Upper lobe of left lung (tissue), 6 donors: ENCODE measurements around the gene LRRC37A3. TPM values are rescaled to one million over a fixed set of nuclear protein-coding genes. Genes with fewer than 3 reads are reported as not detected.
"Not testable (repeated sequence)": the region's sequence is repeated elsewhere in the genome, so short reads cannot be mapped to it uniquely, and the experiment has no call there.

Experiments used
- ATAC-seq, 2 donors: fragments of 200-7000 bp; cut with Tn5 transposase; one replicate each; pipeline ENCODE4 v1.9.1; 2022; ENCODE audit warnings: mild to moderate bottlenecking in 2 of 2, moderate library complexity in 2 of 2; ENCODE audit not compliant: low FRiP score in 2 of 2
- DNase-seq, 2 donors: peaks; one replicate each; pipeline ENCODE4 v3.0.0-alpha.2; 2019 to 2020
- H3K27ac ChIP-seq, 4 donors: fragments of 200-600 bp; sonication (generic); one replicate each; pipeline ENCODE4 v1.5.1; 2016 to 2019
- H3K27me3 ChIP-seq, 4 donors: fragments of 200-600 bp; sonication (generic); one replicate each; pipeline ENCODE4 v1.5.1; 2017 to 2019
- H3K36me3 ChIP-seq, 4 donors: fragments of 200-600 bp; sonication (generic); one replicate each; pipeline ENCODE4 v1.5.1; 2016 to 2019
- H3K4me1 ChIP-seq, 4 donors: fragments of 200-600 bp; sonication (generic); one replicate each; pipeline ENCODE4 v1.5.1; 2018 to 2019
- H3K4me3 ChIP-seq, 4 donors: fragments of 200-600 bp; sonication (generic); one replicate each; pipeline ENCODE4 v1.5.1; 2017 to 2019; ENCODE audit warnings: mild to moderate bottlenecking in 2 of 4, moderate library complexity in 1 of 4
- H3K9me3 ChIP-seq, 4 donors: fragments of 200-600 bp; sonication (generic); one replicate each; pipeline ENCODE4 v1.5.1; 2018 to 2019
- CTCF ChIP-seq, 6 experiments: fragments of 450-650 bp in 4 of 6; fragments of 200-600 bp in 2 of 6; sonication (generic) in 2 of 6; IDR thresholded peaks; one replicate each; pipeline ENCODE4 v1.5.1; 2016 to 2019; ENCODE audit warnings: antibody characterized with exemption in 6 of 6
- EP300 ChIP-seq, 4 donors: sonication (generic); formaldehyde crosslinking; IDR thresholded peaks; one replicate each; pipeline ENCODE4 v1.5.1; 2017; ENCODE audit warnings: antibody characterized with exemption in 4 of 4, control low read depth in 2 of 4
- POLR2A ChIP-seq, 4 donors: fragments of 450-650 bp; IDR thresholded peaks; one replicate each; pipeline ENCODE4 v1.5.1; 2016 to 2017; ENCODE audit warnings: antibody characterized with exemption in 4 of 4, mild to moderate bottlenecking in 2 of 4
- POLR2AphosphoS5 ChIP-seq, 2 donors: sonication (generic); formaldehyde crosslinking; IDR thresholded peaks; one replicate each; pipeline ENCODE4 v1.5.1; 2017; ENCODE audit warnings: antibody characterized with exemption in 2 of 2
- WGBS, 2 donors: methylation state at CpG; one replicate each; pipeline ENCODE4 v1.1.5; 2017 to 2018; 5-methylcytosine and 5-hydroxymethylcytosine counted together
- total RNA-seq, 6 donors: library from RNA; depleted of rRNA in 4 of 6; stranded (reverse); fragments of >200 nt in 4 of 6; gene quantifications; one replicate each; pipeline versions ENCODE4 v1.1.0 to v1.2.1, GENCODE V29; 2016 to 2021
- donor health status: DM: no; HTN: no; CAD: no; lungs with moderate emphysema.
- donor health status: DM: no; HTN: yes; CAD: no; lungs with severe emphysema.

The LRRC37A3 gene
- total RNA-seq, 6 donors from 2014 or later, result 4.0 to 13.6 (median 10.4) TPM

- Histone ChIP-seq H3K9me3 (no peaks in the 10 kb centered on the region), H3K4me3 (peak overlapping the region in 3 of 4 donors; percentile 65 to 85 (median 81)), H3K36me3 (no peaks in the 10 kb centered on the region), H3K27ac (peak overlapping the region; percentile 93 to 100 (median 99)), H3K4me1 (peaks cover 5 to 9% (median 5%) of the 10 kb centered on the region in 4 donors), H3K27me3 (no peaks in the 10 kb centered on the region)
- WGBS, 2 donors, result 71 to 76% methylated on average over 9 of the region's 9 CpGs
- DNase-seq (no peak), ATAC-seq (peak; percentile 5 to 8)
- TF ChIP-seq CTCF (IDR thresholded peaks at IDR 0.05) (no peak), EP300 (IDR thresholded peaks at IDR 0.05) (no peak), POLR2A (IDR thresholded peaks at IDR 0.05) (peak in 1 of 4 donors; percentile 13), POLR2AphosphoS5 (IDR thresholded peaks at IDR 0.05) (no peak)
Measured at GRCh38 chr17:64920026-64920418, 744 bp upstream of the LRRC37A3 start.

- Histone ChIP-seq H3K27ac (peak overlapping the region; percentile 93 to 100 (median 99)), H3K4me3 (peak overlapping the region; percentile 43 to 85 (median 73))
- H3K36me3 ChIP-seq, H3K27me3 ChIP-seq, H3K4me1 ChIP-seq, H3K9me3 ChIP-seq: not testable (repeated sequence)
- peak; percentile 6 to 80 for ATAC-seq
- peak in 1 of 2 donors; percentile 9 for TF ChIP-seq POLR2AphosphoS5 (IDR thresholded peaks at IDR 0.05)
- peak; percentile 69 to 93 for DNase-seq
- 0% methylated on average over 1 to 14 of the region's 47 CpGs for WGBS, 2 donors
Measured at GRCh38 chr17:64918842-64919288, 413 bp downstream of the LRRC37A3 start.

- not testable (repeated sequence) for H3K9me3 ChIP-seq, H3K36me3 ChIP-seq, H3K27ac ChIP-seq, ATAC-seq, H3K4me1 ChIP-seq, H3K27me3 ChIP-seq, H3K4me3 ChIP-seq
- peak in 1 of 2 donors; percentile 49 for DNase-seq
- 92 to 96% methylated on average over 12 of the region's 16 CpGs for WGBS, 2 donors
Measured at GRCh38 chr17:64917540-64917939, 1.7 kb downstream of the LRRC37A3 start.

- not testable (repeated sequence) for ATAC-seq, H3K36me3 ChIP-seq, H3K27me3 ChIP-seq, H3K27ac ChIP-seq, DNase-seq, H3K4me3 ChIP-seq, H3K9me3 ChIP-seq, H3K4me1 ChIP-seq
- WGBS, 2 donors, result 78 to 89% methylated on average over 1 of the region's 1 CpG
Measured at GRCh38 chr17:64915244-64915643, 4.0 kb downstream of the LRRC37A3 start.

- 100% methylated on average over 1 to 2 of the region's 3 CpGs for WGBS, 2 donors
- not testable (repeated sequence) for ATAC-seq, H3K4me3 ChIP-seq, H3K36me3 ChIP-seq, DNase-seq, H3K4me1 ChIP-seq, H3K9me3 ChIP-seq, H3K27me3 ChIP-seq, H3K27ac ChIP-seq
Measured at GRCh38 chr17:64910191-64910514, 9.1 kb downstream of the LRRC37A3 start.

- DNase-seq, H3K27ac ChIP-seq, H3K4me3 ChIP-seq, ATAC-seq, H3K9me3 ChIP-seq, H3K36me3 ChIP-seq, H3K4me1 ChIP-seq, H3K27me3 ChIP-seq: not testable (repeated sequence)
- 78 to 87% methylated on average over 6 of the region's 7 CpGs for WGBS, 2 donors
Measured at GRCh38 chr17:64909511-64910190, 9.6 kb downstream of the LRRC37A3 start.

- 86 to 100% methylated on average over 1 to 2 of the region's 5 CpGs for WGBS, 2 donors
- not testable (repeated sequence) for H3K4me1 ChIP-seq, H3K27me3 ChIP-seq, H3K27ac ChIP-seq, H3K9me3 ChIP-seq, H3K36me3 ChIP-seq, DNase-seq, H3K4me3 ChIP-seq
- peak in 1 of 2 donors; percentile 34 for ATAC-seq
Measured at GRCh38 chr17:64904069-64904468, 15.2 kb downstream of the LRRC37A3 start.

- ATAC-seq, H3K27me3 ChIP-seq, H3K4me1 ChIP-seq, H3K4me3 ChIP-seq, H3K36me3 ChIP-seq, H3K27ac ChIP-seq, H3K9me3 ChIP-seq: not testable (repeated sequence)
- 95 to 97% methylated on average over 13 of the region's 15 CpGs for WGBS, 2 donors
- peak in 1 of 2 donors; percentile 17 for DNase-seq
Measured at GRCh38 chr17:64897136-64897535, 22.1 kb downstream of the LRRC37A3 start.

- not testable (repeated sequence) for H3K4me3 ChIP-seq, H3K4me1 ChIP-seq, H3K27ac ChIP-seq, H3K27me3 ChIP-seq, H3K9me3 ChIP-seq, ATAC-seq, H3K36me3 ChIP-seq
- peak in 1 of 2 donors; percentile 62 for DNase-seq
- WGBS, 2 donors, result 96 to 98% methylated on average over 9 to 29 of the region's 29 CpGs
Measured at GRCh38 chr17:64874210-64874609, 45.1 kb downstream of the LRRC37A3 start.
